Transverse colon (tissue), 4 donors: ENCODE measurements around the gene MST1R.

Experiments used
- POLR2AphosphoS5 ChIP-seq, 3 donors: sonication (generic); formaldehyde crosslinking; IDR thresholded peaks; one replicate each; pipeline ENCODE4 v1.6.1; 2016; ENCODE audit warnings: antibody characterized with exemption in 3 of 3
- TF ChIP-seq, protein P1 (sequence below), 5 experiments: fragments of 200-600 bp in 3 of 5; fragments of 450-650 bp in 2 of 5; sonication (generic) in 3 of 5; IDR thresholded peaks; 1 replicate in 2 of 5; 2 replicates in 3 of 5; pipeline ENCODE4 v1.5.1; 2016 to 2017; ENCODE audit warnings: antibody characterized with exemption in 5 of 5, inconsistent platforms in 3 of 5, mild to moderate bottlenecking in 2 of 5, moderate library complexity in 1 of 5

DNA sequence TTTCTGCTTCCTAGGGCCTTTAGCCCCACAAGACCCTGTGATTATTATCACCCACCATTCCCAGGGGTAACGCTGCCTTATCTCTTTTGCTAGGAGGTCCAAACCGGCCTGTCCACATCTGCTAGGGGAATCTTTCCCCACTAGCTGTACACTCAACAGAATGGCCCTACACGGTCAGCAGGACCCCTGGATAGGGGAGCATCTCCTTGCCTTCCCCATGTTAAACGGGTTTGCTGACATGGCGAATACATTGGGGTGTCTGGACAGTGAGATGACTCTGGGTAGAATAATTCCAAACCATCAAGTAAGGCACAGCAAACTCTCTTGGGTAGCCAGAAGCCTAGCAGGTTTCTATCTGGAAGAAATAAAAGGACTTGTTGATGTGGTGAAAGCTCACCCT, 48.0 kb downstream of the MST1R start:
- no peak for TF ChIP-seq POLR2AphosphoS5 (IDR thresholded peaks at IDR 0.05)
- TF ChIP-seq, protein P1, sequence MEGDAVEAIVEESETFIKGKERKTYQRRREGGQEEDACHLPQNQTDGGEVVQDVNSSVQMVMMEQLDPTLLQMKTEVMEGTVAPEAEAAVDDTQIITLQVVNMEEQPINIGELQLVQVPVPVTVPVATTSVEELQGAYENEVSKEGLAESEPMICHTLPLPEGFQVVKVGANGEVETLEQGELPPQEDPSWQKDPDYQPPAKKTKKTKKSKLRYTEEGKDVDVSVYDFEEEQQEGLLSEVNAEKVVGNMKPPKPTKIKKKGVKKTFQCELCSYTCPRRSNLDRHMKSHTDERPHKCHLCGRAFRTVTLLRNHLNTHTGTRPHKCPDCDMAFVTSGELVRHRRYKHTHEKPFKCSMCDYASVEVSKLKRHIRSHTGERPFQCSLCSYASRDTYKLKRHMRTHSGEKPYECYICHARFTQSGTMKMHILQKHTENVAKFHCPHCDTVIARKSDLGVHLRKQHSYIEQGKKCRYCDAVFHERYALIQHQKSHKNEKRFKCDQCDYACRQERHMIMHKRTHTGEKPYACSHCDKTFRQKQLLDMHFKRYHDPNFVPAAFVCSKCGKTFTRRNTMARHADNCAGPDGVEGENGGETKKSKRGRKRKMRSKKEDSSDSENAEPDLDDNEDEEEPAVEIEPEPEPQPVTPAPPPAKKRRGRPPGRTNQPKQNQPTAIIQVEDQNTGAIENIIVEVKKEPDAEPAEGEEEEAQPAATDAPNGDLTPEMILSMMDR (IDR thresholded peaks at IDR 0.05) = no peak
